Measurements from ENCODE around the gene ZDHHC9.

DNA sequence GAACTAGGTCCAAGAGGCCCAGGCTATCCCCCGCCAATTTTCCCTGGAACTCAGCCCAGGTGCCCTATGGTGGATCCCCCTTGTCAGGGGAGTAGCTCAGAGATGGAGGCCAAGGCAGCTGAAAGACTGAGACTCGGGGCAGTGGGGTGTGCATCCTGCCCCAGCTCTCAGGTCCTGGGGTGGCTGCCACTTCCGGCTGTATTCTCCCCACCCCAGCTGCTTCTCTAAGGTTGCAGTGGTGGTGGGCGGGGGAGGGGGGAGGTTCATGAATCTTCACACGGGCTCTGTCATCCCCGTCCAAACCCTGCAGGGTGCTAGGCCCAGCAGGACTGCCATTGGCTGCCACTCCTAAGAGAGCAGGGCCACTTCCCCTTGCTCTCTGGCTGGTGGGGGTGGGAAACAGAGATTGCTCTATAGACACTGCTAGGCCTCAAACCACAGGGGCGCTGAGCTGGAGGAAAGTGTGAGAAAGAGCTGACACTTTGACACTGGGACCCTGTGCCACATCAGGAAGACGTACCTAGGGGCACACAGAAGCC is 62.5 kb downstream of the ZDHHC9 start:
- TF ChIP-seq, protein P1, sequence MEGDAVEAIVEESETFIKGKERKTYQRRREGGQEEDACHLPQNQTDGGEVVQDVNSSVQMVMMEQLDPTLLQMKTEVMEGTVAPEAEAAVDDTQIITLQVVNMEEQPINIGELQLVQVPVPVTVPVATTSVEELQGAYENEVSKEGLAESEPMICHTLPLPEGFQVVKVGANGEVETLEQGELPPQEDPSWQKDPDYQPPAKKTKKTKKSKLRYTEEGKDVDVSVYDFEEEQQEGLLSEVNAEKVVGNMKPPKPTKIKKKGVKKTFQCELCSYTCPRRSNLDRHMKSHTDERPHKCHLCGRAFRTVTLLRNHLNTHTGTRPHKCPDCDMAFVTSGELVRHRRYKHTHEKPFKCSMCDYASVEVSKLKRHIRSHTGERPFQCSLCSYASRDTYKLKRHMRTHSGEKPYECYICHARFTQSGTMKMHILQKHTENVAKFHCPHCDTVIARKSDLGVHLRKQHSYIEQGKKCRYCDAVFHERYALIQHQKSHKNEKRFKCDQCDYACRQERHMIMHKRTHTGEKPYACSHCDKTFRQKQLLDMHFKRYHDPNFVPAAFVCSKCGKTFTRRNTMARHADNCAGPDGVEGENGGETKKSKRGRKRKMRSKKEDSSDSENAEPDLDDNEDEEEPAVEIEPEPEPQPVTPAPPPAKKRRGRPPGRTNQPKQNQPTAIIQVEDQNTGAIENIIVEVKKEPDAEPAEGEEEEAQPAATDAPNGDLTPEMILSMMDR (conservative IDR thresholded peaks at IDR 0.05; ENCODE audit: low read depth, low read length), result no peak
- TF ChIP-seq EZH2phosphoT487 (IDR thresholded peaks at IDR 0.05; ENCODE audit: borderline replicate concordance, low read length) (no peak), EZH2 (IDR thresholded peaks at IDR 0.05; ENCODE audit: low read length, unreplicated experiment) (no peak)

All from PC-3 (cell line).